ENCODE results near the gene TIAM2.

Gene TIAM2

DNA sequence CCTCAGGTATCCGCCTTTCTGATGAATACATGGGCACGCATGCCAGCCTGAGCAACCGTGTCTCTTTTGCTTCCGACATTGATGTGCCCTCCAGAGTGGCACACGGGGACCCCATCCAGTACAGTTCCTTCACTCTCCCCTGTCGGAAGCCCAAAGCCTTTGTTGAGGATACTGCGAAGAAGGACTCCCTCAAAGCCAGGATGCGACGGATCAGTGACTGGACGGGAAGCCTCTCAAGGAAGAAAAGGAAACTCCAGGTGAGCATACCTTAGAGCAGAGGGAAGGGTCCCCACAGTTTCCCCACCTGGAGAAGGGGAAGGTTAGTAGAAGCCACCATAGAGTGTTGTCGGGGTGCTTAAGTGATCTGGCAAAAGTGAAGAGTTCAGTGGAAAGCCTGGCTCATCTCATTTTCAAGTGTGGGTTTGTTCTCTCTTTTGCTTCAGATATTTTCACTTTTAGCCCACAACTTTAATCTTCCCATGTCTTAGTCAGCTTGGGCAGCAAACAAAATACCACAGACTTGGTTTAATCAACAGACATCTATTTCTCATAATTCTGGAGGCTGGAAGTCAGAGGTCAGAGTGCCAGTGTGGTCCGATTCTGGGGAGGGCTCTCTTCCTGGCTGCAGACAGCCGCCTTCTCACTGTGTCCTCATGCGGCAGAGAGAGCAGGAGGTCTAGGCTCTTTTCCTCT, 135.2 kb downstream of the TIAM2 start:
- Mint-ChIP-seq H3K9me3 (no peaks in the 10 kb centered on the region), H3K27me3 (peaks cover 9% of the 10 kb centered on the region), H3K4me3 (peak overlapping the region; percentile 9 to 25), H3K27ac (peak overlapping the region; percentile 79 to 84), H3K4me1 (peaks cover 43% of the 10 kb centered on the region)
- peak; percentile 74 for ATAC-seq
- peak in 1 of 2 donors; percentile 15 for DNase-seq

DNA sequence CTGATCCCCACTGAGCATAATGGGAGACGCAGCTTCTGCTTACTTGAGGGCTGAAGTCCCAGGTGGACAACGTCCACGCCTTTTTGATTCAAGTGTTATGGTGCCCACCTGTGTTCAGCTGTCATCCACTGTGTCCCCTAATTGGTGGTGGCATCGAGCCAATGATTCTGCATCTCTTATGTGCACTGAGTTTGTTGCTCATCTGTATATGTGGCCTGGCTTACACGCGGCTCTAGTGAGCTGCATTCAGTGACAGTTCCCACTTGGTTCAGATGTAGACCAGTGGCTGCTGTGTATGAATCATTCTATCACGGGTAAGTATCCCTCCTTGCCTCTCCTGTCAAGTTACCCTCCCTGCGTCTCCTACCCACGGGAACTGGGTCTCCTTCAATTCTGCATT, 137.5 kb downstream of the TIAM2 start:
- Mint-ChIP-seq H3K4me1 (peaks cover 29% of the 10 kb centered on the region), H3K27me3 (peaks cover 9% of the 10 kb centered on the region), H3K27ac (no peak overlapping the region), H3K4me3 (no peak overlapping the region), H3K9me3 (no peaks in the 10 kb centered on the region)
- DNase-seq = no peak
- ATAC-seq = no peak

DNA sequence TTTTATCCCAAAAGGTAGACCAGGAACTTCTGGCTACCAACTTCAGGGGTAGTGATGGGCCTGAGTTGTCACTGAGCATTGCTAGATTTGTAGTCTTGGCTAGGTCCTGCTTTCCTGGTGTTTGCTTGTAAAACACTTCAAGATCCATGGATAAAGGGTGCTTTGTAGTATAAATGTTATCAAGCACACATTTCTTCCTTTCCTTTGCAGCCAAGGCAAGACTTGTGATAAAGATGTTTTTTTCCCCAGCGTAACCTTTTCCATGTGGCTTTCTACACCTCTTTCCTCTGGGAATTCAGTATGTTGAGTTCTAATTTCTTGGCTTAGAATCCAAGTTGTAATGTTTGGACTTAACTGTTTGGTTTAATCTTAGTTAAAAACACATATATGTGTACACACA, 145.9 kb downstream of the TIAM2 start:
- Mint-ChIP-seq H3K9me3 (no peaks in the 10 kb centered on the region), H3K27me3 (no peaks in the 10 kb centered on the region), H3K4me3 (no peak overlapping the region), H3K27ac (no peak overlapping the region), H3K4me1 (peaks cover 34% of the 10 kb centered on the region)
- ATAC-seq (no peak), DNase-seq (no peak)

- Mint-ChIP-seq H3K27me3 (no peaks in the 10 kb centered on the region), H3K9me3 (no peaks in the 10 kb centered on the region), H3K4me3 (no peak overlapping the region), H3K27ac (peak overlapping the region in 1 of 2 donors; percentile 54), H3K4me1 (peaks cover 34% of the 10 kb centered on the region)
- DNase-seq (no peak), ATAC-seq (no peak)
Measured at GRCh38 chr6:155141512-155141911, 146.4 kb downstream of the TIAM2 start.

DNA sequence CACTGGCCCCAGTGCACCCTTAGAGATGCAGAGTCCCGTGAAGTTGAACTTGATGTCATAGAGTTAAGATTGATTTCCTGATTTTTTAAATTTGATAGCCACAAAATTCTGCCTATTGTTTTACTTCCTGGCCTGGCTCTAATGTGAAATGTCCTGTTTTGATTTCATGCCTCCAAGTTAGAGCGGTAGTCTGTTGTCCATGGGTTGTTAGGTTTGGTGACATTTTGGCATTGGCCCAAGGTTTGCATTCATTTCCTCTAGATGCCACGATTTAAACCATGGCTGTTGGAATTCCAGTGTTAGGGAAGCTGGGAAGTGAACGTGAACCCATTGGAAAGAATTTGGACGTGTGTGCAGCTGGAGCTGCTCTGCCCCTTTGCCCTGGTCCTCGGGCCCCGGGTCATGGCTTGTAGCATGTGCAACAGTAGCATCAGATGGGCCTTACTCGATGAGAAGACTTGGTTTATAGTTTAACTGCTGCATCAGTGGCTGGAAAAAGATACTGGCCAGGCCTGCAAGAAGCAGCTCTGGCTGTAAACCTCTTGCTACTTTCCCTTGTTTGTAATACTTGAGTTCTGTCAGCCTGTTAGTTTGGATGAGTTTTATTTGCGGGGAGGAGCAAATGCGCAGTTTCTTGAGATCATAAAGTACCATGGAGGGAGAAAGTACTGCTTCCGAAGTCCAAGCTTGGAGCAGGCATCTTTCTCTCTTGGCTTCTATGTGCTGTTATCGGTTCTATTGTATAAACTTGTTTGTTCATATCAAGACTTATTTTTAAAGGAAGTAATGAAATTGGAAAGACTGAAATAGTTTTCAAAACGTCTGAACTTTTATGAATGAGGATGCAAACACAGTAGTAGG, 147.3 kb downstream of the TIAM2 start:
- Mint-ChIP-seq H3K27me3 (no peaks in the 10 kb centered on the region), H3K4me3 (peak overlapping the region; percentile 74), H3K27ac (peak overlapping the region; percentile 20 to 94), H3K4me1 (peaks cover 34% of the 10 kb centered on the region), H3K9me3 (no peaks in the 10 kb centered on the region)
- no peak for ATAC-seq
- DNase-seq = no peak

GRCh38 chr6:155143029-155143577, 148.0 kb downstream of the TIAM2 start:
- peaks cover 40% of the 10 kb centered on the region for H3K4me1 Mint-ChIP-seq
- DNase-seq (no peak), ATAC-seq (no peak)
- H3K27me3 Mint-ChIP-seq = no peaks in the 10 kb centered on the region
- peak overlapping the region; percentile 89 to 94 for H3K27ac Mint-ChIP-seq
- peak overlapping the region; percentile 74 for H3K4me3 Mint-ChIP-seq
- no peaks in the 10 kb centered on the region for H3K9me3 Mint-ChIP-seq

DNA sequence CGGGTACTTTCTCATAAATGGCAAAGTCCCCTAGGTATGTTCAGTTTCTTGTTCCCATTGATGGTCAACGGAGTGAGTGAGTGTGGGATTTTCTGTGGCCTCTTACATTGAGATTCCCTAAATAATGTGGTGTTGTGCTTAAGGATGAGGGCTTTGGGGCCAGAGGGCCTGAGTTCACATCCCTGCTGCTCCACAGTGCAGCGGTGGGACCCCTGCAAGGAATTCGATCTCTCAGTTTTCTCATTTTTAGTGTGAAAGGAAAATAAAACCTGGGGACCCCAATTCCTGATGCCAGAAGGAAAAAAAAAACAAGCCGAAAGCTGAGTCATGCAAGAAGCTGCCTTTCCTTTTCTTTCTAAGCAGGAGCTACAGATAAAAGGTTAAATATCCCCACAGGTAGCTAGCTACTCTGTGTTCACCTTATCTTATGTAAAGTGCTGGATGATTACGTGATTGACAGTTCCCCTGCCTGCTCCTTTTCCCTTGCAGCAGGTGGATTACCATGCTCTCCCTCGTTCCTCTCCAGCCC, 148.5 kb downstream of the TIAM2 start:
- Mint-ChIP-seq H3K27me3 (no peaks in the 10 kb centered on the region), H3K9me3 (no peaks in the 10 kb centered on the region), H3K27ac (peak overlapping the region; percentile 89 to 94), H3K4me3 (peak overlapping the region; percentile 74), H3K4me1 (peaks cover 46% of the 10 kb centered on the region)
- ATAC-seq (no peak), DNase-seq (no peak)

GRCh38 chr6:155146205-155146604, 151.1 kb downstream of the TIAM2 start:
- no peak overlapping the region for H3K4me3 Mint-ChIP-seq
- H3K4me1 Mint-ChIP-seq = peaks cover 64% of the 10 kb centered on the region

GRCh38 chr6:155147958-155148663, 153.0 kb downstream of the TIAM2 start:
- DNase-seq = no peak
- Mint-ChIP-seq H3K27ac (peak overlapping the region in 1 of 2 donors; percentile 37), H3K27me3 (no peaks in the 10 kb centered on the region), H3K9me3 (no peaks in the 10 kb centered on the region), H3K4me3 (no peak overlapping the region), H3K4me1 (peaks cover 70% of the 10 kb centered on the region)
- ATAC-seq = peak; percentile 62

More at GRCh38 chr6:155146205-155146604, 151.1 kb downstream of the TIAM2 start:
- H3K27ac Mint-ChIP-seq = no peak overlapping the region
- DNase-seq (no peak), ATAC-seq (no peak)
- no peaks in the 10 kb centered on the region for H3K27me3 Mint-ChIP-seq
- no peaks in the 10 kb centered on the region for H3K9me3 Mint-ChIP-seq

- Mint-ChIP-seq H3K4me3 (no peak overlapping the region), H3K9me3 (no peaks in the 10 kb centered on the region), H3K4me1 (peaks cover 86% of the 10 kb centered on the region), H3K27ac (no peak overlapping the region), H3K27me3 (no peaks in the 10 kb centered on the region)
- ATAC-seq (no peak), DNase-seq (no peak)
Measured at GRCh38 chr6:155150967-155151671, 156.0 kb downstream of the TIAM2 start.

DNA sequence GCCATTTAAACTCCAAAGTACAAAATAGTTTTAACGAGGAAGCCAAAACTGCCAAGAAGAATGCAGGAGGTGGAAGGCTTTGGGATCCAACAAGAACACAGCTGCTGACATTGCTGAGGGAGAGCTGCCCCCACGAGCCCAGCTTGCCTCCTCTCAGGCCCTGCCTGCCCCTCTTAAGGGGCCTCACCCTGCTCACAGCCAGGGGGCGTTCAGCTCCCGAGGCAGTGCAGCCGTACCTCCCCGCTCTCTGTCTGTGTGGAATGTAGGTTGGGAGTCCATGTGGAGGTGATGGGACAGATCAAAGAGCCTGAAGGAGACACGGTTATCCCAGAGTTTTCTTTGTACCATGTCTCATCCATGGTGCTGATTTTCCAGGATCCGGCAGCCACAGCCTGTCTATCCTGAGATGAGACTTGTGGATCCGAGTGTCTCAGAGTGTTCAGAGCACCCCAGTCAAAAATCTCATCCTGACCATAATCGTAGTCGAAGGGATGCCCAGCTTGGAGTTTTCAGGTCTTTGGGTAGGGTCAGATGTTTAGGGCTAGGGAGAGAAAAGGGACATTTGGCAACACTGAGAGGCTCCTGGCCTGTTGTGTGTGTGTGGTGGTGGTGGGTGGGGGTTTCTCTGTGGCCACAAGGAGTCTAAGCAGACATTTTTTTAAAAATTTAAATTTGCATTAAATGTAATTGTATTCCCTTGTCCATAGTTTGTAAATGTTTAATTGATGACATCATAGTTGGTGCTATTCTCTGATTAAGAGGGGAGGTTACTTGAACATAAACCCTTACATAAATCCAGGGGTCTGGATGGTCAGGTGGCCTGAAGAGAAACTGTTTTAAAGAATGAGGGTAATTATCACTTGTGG, 157.3 kb downstream of the TIAM2 start:
- Mint-ChIP-seq H3K27me3 (no peaks in the 10 kb centered on the region), H3K4me1 (peaks cover 99% of the 10 kb centered on the region), H3K27ac (no peak overlapping the region), H3K9me3 (no peaks in the 10 kb centered on the region), H3K4me3 (no peak overlapping the region)
- no peak for ATAC-seq
- DNase-seq = no peak

DNA sequence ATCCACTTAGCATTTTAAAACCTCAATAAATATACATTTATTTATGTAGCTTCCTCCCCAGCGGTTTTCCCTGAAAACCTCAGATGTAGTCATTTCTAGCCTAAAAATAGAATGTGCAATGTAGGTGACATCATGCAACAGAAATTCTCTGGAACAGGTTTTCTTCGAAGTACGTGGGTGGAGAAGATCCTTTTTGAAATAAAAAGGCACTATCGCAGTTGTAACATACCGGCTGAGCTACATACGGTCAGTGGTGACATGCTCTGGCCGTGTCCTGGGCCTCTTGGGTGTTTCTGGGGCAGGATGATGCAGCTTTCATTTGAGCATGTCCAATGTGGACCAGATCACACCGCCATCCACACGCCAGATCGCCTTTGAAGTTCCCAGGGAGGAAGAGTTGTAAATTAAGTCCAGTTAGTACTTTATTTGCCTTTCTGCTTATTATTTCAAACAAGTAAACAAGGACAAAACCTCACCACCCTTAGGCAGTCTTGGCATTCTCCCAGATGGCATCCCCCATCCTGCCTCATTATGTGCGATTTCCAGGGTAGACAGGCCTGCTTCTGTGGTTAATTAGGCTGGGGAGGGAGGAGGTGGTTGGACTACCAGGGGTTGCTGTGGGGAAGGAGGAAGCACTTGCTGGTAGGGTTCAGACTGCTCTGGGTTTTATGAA, 159.2 kb downstream of the TIAM2 start:
- Mint-ChIP-seq H3K27ac (peak overlapping the region; percentile 90 to 97), H3K27me3 (no peaks in the 10 kb centered on the region), H3K9me3 (no peaks in the 10 kb centered on the region), H3K4me3 (peak overlapping the region; percentile 8 to 38), H3K4me1 (peaks cover 98% of the 10 kb centered on the region)
- peak; percentile 83 for ATAC-seq
- DNase-seq = peak; percentile 45 to 53

DNA sequence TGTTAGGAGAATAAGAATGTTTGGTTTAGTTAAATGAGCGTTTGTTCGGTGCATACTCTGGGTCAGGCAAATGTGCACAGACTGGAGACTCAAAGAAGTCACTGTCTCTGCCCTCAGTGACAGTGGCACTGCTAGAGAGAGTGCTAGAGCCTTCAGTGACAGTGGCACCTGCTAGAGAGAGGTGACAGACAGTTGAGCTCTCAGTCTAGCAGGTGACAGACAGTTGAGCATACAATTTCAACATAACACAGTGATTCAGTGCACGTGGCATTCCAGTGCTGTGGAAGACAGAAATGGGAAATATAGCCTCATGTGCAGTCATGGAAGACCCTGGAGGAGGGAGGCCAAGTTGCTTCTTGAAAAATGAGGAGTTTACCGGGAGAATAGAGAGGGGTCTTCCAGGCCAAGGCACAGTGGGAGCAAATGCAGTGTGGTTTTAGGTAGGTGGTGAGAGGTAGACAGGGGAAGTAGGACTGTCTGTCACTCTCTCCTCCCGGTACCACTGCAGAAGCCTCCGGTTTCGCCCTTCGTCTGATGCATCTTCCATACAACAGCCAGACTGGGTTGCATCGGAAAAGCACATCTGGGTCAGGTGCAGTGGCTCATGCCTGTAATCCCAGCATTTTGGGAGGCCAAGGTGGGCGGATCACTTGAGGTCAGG, 160.8 kb downstream of the TIAM2 start:
- Mint-ChIP-seq H3K9me3 (peaks cover 0 to 6% of the 10 kb centered on the region in 2 donors), H3K4me3 (peak overlapping the region; percentile 1), H3K27me3 (no peaks in the 10 kb centered on the region), H3K4me1 (peaks cover 90% of the 10 kb centered on the region), H3K27ac (peak overlapping the region in 1 of 2 donors; percentile 63)
- peak; percentile 47 for ATAC-seq
- DNase-seq = no peak

All from stimulated activated naive CD8-positive, alpha-beta T cell treated with anti-CD3 and anti-CD28 coated beads, Interleukin-15, amount 100 ng/mL, for 72 hours (primary cell).